ENCODE data around the gene RAMACL.

Gene RAMACL

DNA sequence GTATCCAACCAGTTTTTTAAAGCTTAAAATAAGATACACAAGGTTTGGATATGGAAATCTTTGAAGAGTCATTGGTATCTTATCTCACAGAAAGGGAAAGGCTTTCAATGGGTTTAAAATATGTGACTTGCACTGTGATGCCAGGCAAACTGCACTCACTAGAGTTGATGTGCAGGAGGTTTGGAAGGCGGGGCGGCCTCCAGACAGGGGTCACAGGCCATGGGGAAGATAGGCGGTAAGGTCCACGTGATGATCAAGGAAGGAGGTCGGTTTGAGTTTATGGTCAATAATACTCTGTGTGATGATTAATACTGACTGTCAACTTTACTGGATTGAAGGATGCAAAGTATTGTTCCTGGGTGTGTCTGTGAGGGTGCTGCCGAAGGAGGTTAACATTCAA, 9.5 kb upstream of the RAMACL start:
- TF ChIP-seq, protein P1, sequence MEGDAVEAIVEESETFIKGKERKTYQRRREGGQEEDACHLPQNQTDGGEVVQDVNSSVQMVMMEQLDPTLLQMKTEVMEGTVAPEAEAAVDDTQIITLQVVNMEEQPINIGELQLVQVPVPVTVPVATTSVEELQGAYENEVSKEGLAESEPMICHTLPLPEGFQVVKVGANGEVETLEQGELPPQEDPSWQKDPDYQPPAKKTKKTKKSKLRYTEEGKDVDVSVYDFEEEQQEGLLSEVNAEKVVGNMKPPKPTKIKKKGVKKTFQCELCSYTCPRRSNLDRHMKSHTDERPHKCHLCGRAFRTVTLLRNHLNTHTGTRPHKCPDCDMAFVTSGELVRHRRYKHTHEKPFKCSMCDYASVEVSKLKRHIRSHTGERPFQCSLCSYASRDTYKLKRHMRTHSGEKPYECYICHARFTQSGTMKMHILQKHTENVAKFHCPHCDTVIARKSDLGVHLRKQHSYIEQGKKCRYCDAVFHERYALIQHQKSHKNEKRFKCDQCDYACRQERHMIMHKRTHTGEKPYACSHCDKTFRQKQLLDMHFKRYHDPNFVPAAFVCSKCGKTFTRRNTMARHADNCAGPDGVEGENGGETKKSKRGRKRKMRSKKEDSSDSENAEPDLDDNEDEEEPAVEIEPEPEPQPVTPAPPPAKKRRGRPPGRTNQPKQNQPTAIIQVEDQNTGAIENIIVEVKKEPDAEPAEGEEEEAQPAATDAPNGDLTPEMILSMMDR (IDR thresholded peaks at IDR 0.05; ENCODE audit: insufficient read depth, low read length, missing control alignments), result no peak
- no peak overlapping the region for H3K4me3 ChIP-seq (ENCODE audit: low read depth, low read length)
- ChIA-PET CTCF (no interaction called here), POLR2A (interaction anchor here (1.8 kb wide), 1 partner anchor 31 kb away, joined by 7 read pairs; the partner anchor contains the start of gene RPS6KA2)
- no peak for DNase-seq (ENCODE audit: low read depth, low spot score)

DNA sequence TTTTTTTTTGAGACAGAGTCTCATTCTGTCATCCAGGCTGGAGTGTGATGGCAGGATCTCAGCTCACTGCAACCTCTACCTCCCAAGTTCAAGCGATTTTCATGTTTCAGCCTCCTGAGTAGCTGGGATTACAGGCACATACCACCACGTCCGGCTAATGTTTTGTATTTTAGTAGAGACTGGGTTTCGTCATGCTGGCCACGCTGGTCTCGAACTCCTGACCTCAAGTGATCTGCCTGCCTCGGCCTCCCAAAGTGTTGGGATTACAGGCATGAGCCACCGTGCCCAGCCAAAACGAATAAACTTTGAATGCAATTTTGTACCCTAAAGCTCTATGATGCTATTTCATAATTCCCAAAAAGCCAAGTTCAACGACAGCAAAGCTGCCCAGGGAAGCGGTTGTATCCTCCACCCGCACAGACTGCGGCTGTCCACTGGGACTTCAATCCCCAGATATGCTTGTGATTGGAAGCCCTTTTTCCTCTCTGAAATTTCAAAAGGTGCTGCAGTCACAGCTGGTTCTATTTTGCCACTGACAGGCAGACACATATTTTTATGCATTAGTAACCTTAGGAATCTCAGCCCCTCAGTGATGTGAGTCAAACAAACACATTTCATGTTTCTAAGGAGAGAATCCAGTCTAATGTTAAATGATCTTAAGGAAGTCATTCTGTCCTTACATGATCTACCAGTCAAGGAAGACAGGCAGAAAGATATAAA, 8.7 kb upstream of the RAMACL start:
- DNase-seq (ENCODE audit: low read depth, low spot score), result peak; percentile 91
- no peak overlapping the region for H3K4me3 ChIP-seq (ENCODE audit: low read depth, low read length)
- ChIA-PET CTCF (no interaction called here), POLR2A (interaction anchor here (0.9 to 1.8 kb wide), 2 partner anchors 28 to 32 kb away, joined by 3 to 7 read pairs; partner anchors contain the start of gene RPS6KA2)
- TF ChIP-seq, protein P1 (IDR thresholded peaks at IDR 0.05; ENCODE audit: insufficient read depth, low read length, missing control alignments), result no peak

DNA sequence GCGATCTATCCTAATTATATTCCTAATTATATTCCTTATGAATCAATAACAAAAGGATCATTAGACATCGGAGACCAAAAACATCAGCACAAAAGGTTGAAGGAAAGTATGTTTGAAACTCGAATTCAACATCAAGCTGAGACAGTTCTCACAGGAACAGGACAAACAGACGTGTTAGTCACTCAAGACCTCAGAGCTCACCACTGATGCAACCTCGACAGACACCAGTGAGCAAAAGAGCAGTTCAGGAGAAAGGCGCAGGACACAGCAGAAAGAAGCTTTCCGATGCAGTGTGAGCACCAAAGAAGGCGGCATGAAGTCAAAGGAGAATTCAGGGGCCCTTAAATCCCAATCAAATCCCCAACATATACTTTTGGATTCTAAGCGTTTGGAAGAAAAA, 6.3 kb upstream of the RAMACL start:
- TF ChIP-seq, protein P1 (IDR thresholded peaks at IDR 0.05; ENCODE audit: insufficient read depth, low read length, missing control alignments), result no peak
- ChIA-PET POLR2A (interaction anchor here (0.6 to 1.5 kb wide), 2 partner anchors 27 to 35 kb away, joined by 3 to 9 read pairs; partner anchors contain the start of gene RPS6KA2), CTCF (interaction anchor here (1.2 to 2.4 kb wide), 2 partner anchors 9 to 10 kb away, joined by 3 to 7 read pairs; no protein-coding TSS in a partner anchor)
- H3K4me3 ChIP-seq (ENCODE audit: low read depth, low read length), result no peak overlapping the region
- DNase-seq (ENCODE audit: low read depth, low spot score), result peak; percentile 37

GRCh38 chr6:166591961-166592520, 5.6 kb upstream of the RAMACL start:
- no peak overlapping the region for H3K4me3 ChIP-seq (ENCODE audit: low read depth, low read length)
- DNase-seq (ENCODE audit: low read depth, low spot score), result no peak
- CTCF ChIA-PET, result interaction anchor here (2.4 kb wide), 1 partner anchor 8 kb away, joined by 7 read pairs; no protein-coding TSS in a partner anchor
- TF ChIP-seq, protein P1 (IDR thresholded peaks at IDR 0.05; ENCODE audit: insufficient read depth, low read length, missing control alignments), result no peak
- POLR2A ChIA-PET, result interaction anchor here (1.5 kb wide), 1 partner anchor 35 kb away, joined by 9 read pairs; the partner anchor contains the start of gene RPS6KA2

- ChIA-PET CTCF (no interaction called here), POLR2A (no interaction called here)
- DNase-seq (ENCODE audit: low read depth, low spot score), result no peak
- TF ChIP-seq, protein P1 (IDR thresholded peaks at IDR 0.05; ENCODE audit: insufficient read depth, low read length, missing control alignments), result no peak
- no peak overlapping the region for H3K4me3 ChIP-seq (ENCODE audit: low read depth, low read length)
Observed at GRCh38 chr6:166591026-166591425, 4.5 kb upstream of the RAMACL start.

Data from AG04449 (cell line).